Transverse colon (tissue), 3 donors: Measurements from ENCODE around the gene NT5DC1.

Experiments used
- CTCF ChIP-seq, 5 experiments: fragments of 200-600 bp in 3 of 5; fragments of 450-650 bp in 2 of 5; sonication (generic) in 3 of 5; IDR thresholded peaks; 1 replicate in 2 of 5; 2 replicates in 3 of 5; pipeline ENCODE4 v1.5.1; 2016 to 2017; ENCODE audit warnings: antibody characterized with exemption in 5 of 5, inconsistent platforms in 3 of 5, mild to moderate bottlenecking in 2 of 5, moderate library complexity in 1 of 5
- POLR2A ChIP-seq: fragments of 450-650 bp; IDR thresholded peaks from one replicate; pipeline ENCODE4 v1.6.1; 2016; ENCODE audit warnings: antibody characterized with exemption, mild to moderate bottlenecking, moderate library complexity

GRCh38 chr6:116154887-116155286 is 54.2 kb downstream of the NT5DC1 start:
- TF ChIP-seq POLR2A (no peak), CTCF (IDR thresholded peaks at IDR 0.05) (no peak)
